ENCODE measurements around the gene ABTB2.

GRCh38 chr11:34242037-34242625 lies 115.7 kb downstream of the ABTB2 start:
- TF ChIP-seq CTCF (conservative IDR thresholded peaks at IDR 0.05; ENCODE audit: low read depth in 2 of 2) (no peak), EZH2 (IDR thresholded peaks at IDR 0.05; ENCODE audit: low read depth, unreplicated experiment) (no peak), POLR2AphosphoS5 (IDR thresholded peaks at IDR 0.05; ENCODE audit: low read depth) (no peak), REST (IDR thresholded peaks at IDR 0.05; ENCODE audit: unreplicated experiment) (no peak), EZH2phosphoT487 (IDR thresholded peaks at IDR 0.05; ENCODE audit: unreplicated experiment) (no peak)

Data from GM23338 (cell line).